EH (cell line): ENCODE measurements around the gene FOXO1.

Experiments used
- DNase-seq: peaks from one replicate; pipeline ENCODE4 v3.0.0-alpha.2; 2015; ENCODE audit warnings: low read depth

The FOXO1 gene

DNA sequence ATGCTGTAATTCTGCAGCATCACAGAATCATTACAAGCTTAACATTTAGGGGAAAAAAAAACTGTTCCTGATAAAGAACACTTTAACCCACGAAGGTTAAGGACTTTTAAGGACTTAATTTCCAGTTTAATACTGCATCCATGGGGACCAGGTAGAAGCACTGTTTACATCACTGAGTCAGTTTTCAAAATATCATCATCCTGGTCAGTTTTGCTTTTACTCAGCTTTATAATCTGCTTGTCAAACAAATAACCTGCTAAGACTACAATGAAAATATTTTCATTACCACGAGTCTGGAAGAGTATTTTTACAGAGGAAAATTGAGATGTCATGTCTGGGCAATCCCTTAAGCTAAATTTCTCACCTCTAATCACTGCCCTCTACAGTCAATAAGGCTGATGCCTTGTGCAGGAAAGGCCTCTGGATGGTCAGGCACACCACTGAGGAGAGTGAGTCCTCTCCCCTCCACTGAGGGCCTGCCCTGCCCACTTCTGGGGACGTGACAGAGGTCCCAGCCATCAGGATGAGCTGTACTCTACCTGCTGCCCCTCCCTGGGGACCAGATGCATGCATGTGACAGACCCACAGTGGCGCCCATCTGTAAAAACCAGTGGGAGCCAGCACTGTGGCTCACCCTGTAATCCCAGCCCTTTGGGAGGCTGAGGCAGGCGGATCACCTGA lies 31.0 kb downstream of the FOXO1 start:
- no peak for DNase-seq

DNA sequence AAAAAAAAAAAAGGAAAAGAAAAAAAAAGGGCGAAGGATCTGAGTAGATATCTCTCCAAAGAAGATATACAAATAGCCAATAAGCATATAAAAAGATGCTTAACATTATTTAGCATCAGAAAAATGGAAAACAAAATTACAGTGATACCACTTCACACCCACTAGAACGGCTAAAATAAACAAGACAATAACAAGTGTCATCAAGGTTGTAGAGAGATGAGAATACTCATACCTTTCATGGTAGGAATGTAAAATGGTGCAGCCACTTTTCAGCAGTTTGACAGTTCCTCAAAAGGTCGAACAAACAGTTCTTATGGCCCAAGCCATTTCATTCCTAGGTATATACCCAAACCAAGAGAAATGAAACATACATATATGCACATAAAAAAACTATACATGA lies 33.5 kb downstream of the FOXO1 start:
- no peak for DNase-seq

DNA sequence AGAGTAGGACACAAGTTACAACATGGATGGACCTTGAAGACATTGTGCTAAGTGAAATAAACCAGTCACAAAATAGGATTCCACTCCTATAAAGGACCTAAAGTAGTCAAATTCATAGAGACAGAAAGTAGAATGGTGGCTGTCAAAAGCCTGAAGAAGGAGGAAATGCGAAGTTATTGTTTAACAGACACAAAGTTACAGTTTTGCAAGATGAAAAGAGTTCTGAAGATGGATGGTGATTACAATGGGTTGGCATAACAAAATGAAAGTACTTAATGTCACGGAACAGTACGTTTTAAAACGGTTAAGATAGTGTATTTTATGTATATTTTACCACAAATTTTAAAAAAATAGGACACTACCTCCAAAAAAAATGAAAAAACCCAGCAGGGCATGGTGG lies 34.8 kb downstream of the FOXO1 start:
- DNase-seq, result no peak

- no peak for DNase-seq
Measured at GRCh38 chr13:40629678-40630384, 36.6 kb downstream of the FOXO1 start.

DNA sequence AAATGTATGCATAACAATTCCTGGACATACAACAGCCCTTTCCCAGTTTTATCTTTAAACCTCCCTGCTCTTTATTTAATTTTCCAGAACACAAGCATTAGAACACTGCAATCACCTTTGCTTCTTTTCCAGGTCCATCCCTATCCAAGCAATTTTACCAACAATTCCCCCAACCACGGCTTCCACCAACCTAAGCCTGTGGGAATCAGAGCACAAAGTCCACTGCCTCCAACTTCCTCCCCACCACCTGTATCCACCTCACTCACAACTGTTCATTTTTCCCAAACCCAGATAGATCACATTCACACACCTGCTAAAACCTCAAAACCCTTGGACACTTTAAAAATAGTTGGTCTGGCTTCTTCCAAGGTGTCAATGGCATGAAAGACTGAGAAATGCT lies 39.5 kb downstream of the FOXO1 start:
- no peak for DNase-seq

DNA sequence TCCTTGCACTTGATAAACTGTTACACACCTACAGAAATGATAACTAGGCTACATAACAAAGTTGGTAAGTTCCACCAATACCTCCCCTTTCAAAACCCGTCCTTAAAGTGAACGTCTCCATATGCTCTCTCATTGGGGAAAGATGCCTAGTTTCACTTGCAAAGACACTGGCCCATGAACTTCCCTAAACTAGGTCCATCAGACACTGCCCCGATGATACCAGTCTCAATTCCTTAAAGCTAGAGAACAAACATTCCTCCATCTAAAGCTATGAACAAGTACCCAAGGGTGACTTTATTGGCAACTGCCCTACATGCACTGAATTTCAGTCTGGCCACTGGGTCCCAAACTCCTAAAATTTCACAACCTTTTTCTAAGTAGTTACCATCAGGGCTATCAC lies 39.9 kb downstream of the FOXO1 start:
- DNase-seq, result no peak

GRCh38 chr13:40624986-40625385 lies 41.5 kb downstream of the FOXO1 start:
- DNase-seq, result no peak

DNA sequence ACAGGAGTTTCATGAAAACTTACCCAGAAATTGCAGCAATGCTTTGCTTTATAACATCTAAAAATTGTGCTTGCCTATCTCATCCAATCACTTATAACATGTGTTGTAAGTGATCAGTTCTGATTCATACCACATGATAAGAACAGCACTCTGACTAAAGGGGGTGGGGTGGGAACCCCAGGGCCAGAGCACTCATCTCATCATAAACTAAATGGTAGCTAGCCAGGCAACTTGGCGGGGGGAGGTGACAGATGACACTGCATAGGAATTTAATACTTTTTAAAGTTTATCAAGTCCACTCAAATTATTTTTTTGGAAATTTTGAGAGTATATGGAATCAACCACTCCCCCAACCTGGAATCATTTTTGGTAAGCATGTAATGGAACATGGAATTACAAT lies 42.1 kb downstream of the FOXO1 start:
- DNase-seq, result peak; percentile 48

- DNase-seq, result no peak
Measured at GRCh38 chr13:40622761-40623160, 43.7 kb downstream of the FOXO1 start.

DNA sequence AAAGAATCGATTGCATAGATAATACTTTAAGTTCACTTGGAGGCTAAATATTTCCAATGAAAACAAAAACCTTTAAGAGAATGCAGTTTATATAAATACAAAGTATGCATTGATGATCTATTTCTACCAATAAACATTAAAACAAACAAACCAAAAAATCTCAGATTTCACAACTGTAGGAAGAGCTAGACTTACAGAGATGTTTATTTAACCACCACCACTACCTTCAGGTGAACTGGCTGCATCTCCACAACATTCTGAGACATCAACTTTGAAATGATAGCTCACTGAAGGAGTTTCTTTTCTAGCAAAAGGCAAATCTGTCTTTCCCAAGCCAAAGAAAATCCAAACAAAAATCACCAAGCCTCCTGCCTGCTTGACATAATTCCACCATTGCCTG lies 44.2 kb downstream of the FOXO1 start:
- DNase-seq, result no peak

DNA sequence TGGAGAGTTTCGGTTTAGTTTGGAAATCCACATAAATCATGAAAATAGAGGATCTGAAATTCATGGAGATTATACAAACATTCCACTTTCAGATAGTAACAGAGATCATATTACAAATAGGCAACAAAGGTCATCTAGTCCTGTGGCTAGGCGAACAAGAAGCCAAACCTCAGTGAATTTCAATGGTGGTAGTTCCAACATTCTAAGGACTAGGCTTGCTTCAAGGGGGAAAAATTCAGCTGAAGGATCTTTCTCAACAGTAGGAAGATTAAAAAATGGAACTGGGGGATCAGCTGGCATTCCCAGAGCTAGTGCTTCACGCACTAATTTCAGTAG lies 47.0 kb downstream of the FOXO1 start:
- peak; percentile 16 for DNase-seq

GRCh38 chr13:40618581-40619478 lies 47.6 kb downstream of the FOXO1 start:
- no peak for DNase-seq

GRCh38 chr13:40617801-40618356 lies 48.6 kb downstream of the FOXO1 start:
- no peak for DNase-seq

- peak; percentile 24 for DNase-seq
Measured at GRCh38 chr13:40615619-40616018, 50.8 kb downstream of the FOXO1 start.

- no peak for DNase-seq
Measured at GRCh38 chr13:40613914-40614313, 52.5 kb downstream of the FOXO1 start.

DNA sequence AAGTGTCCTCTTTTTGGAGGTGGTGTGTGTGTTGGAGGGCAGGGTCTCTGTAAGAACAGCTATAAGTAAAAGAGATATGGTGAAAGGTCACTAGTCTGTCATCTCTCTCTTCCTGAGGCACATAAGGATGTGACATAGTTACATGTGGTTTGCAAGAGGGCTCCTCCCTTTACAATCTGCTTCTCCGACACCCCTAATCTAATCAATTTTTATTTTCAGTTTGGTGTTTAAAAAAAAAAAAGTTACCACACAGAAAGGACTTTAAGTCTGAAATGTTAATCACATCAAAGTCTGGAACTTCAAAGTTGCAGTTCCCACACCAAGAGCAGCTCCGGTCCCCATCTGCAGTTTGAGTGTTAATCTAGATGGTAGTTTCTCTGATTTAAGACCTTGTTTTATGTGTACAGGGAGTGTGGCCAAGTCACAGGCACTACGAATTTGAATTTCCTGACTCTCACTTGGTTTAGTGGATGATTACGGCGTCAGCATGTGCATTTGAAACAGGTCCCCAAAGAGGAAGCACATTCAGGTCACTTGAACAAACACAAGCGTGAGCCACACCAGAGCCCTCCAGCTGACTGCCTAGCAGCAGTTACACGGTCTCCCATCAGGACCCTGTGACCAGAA lies 53.1 kb downstream of the FOXO1 start:
- no peak for DNase-seq

GRCh38 chr13:40612041-40612440 lies 54.4 kb downstream of the FOXO1 start:
- DNase-seq, result no peak

DNA sequence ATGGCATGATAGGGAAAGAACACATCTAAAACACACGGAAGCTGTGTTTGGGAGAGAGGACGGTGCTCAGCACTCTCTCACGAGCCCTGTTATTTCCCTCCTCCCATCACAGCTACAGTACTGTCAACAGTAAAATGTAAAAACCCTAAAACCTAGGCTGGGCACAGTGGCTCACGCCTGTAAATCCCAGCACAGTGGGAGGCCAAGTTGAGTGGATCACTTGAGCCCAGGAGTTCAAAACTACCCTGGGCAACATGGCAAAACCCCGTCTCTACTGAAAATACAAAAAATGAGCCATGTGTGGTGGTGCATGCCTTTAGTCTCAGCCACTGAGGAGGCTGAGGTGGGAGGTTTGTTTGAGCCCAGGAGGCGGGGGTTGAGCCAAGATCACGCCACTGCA lies 54.8 kb downstream of the FOXO1 start:
- no peak for DNase-seq

GRCh38 chr13:40611004-40611403 lies 55.4 kb downstream of the FOXO1 start:
- DNase-seq, result no peak

- no peak for DNase-seq
Measured at GRCh38 chr13:40609972-40610726, 56.3 kb downstream of the FOXO1 start.

DNA sequence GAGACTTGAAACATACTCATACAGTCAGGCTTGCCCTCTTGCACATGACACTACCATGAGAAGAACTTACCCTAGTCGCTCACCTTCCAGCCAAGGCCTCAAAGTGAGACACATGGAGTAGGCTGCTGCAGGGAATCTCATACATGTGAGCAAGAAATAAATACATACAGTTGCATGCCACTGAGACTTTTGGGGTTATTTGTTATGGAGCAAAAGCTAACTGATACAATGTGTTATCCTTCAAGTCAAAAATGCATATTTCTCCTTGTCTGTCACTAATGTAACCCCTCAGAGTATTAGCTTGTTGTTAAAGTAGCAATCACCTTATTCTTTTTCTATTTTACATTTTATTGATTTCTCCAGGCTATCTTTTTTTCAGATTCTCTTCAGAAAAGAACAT lies 58.1 kb downstream of the FOXO1 start:
- no peak for DNase-seq

DNA sequence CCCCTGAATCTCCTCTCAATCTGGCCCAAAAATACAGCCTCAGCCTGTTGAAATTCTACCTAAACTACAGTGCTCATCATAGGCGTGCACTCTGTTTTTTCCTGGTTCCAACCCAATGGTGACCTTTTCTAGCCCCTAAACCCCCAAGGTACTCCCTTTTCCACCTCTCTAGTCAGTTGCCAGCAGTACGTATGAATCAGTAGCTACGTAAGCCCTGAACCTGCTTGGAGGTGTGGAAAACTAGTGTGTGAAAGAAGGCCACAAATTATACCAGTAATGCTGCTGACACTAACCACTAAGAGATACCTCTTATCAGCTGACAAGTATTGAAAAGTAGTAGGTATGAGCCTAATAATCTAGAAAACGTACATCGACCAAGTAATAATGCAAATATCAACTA lies 60.9 kb downstream of the FOXO1 start:
- DNase-seq, result no peak
